Neutrophil (primary cell): ENCODE data around the gene STAT2.
"Not testable (repeated sequence)": the region's sequence is repeated elsewhere in the genome, so short reads cannot be mapped to it uniquely, and the experiment has no call there.

ENCODE experiments used
- H3K27ac ChIP-seq: fragments of 200-600 bp; sonication (generic); 2 replicates; pipeline ENCODE4 v1.5.1; 2016; ENCODE audit warnings: mild to moderate bottlenecking, moderate library complexity
- H3K27me3 ChIP-seq: fragments of 200-600 bp; sonication (generic); 2 replicates; pipeline ENCODE4 v1.6.0; 2016; ENCODE audit warnings: mild to moderate bottlenecking
- H3K36me3 ChIP-seq: fragments of 200-600 bp; sonication (generic); 2 replicates; pipeline ENCODE4 v1.5.1; 2017
- H3K4me1 ChIP-seq, 2 experiments: fragments of 200-600 bp in 1 of 2; sonication (generic) in 1 of 2; 1 replicate in 1 of 2; 2 replicates in 1 of 2; pipeline versions ENCODE4 v1.5.1 to v1.6.1; 2013 to 2016; ENCODE audit warnings: low read depth in 1 of 2, low read length in 1 of 2, mild to moderate bottlenecking in 1 of 2, moderate library complexity in 1 of 2; ENCODE audit not compliant: control insufficient read depth in 1 of 2, insufficient read depth in 1 of 2
- H3K4me3 ChIP-seq, 2 experiments: fragments of 200-600 bp in 1 of 2; sonication (generic) in 1 of 2; 1 replicate in 1 of 2; 2 replicates in 1 of 2; pipeline ENCODE4 v1.5.1; 2013 to 2016; ENCODE audit warnings: low read depth in 1 of 2, low read length in 1 of 2, mild to moderate bottlenecking in 1 of 2, moderate library complexity in 1 of 2
- H3K9me3 ChIP-seq: fragments of 200-600 bp; sonication (generic); 2 replicates; pipeline ENCODE4 v1.5.1; 2016
- TF ChIP-seq, protein P1 (sequence below): fragments of 200-600 bp; sonication (generic); IDR thresholded peaks from 2 replicates; pipeline ENCODE4 v1.5.1; 2016; ENCODE audit warnings: antibody characterized with exemption

The STAT2 gene

GRCh38 chr12:56351325-56351724 lies 8.6 kb downstream of the STAT2 start:
- no peak overlapping the region for H3K4me3 ChIP-seq
- H3K27ac ChIP-seq: no peak overlapping the region
- H3K27me3 ChIP-seq: no peaks in the 10 kb centered on the region

GRCh38 chr12:56350662-56351061 lies 9.2 kb downstream of the STAT2 start:
- H3K36me3 ChIP-seq: peaks cover 97% of the 10 kb centered on the region
- no peaks in the 10 kb centered on the region for H3K27me3 ChIP-seq
- H3K27ac ChIP-seq: no peak overlapping the region
- H3K9me3 ChIP-seq: no peaks in the 10 kb centered on the region
- H3K4me1 ChIP-seq: no peaks in the 10 kb centered on the region
- no peak overlapping the region for H3K4me3 ChIP-seq
- TF ChIP-seq, protein P1, sequence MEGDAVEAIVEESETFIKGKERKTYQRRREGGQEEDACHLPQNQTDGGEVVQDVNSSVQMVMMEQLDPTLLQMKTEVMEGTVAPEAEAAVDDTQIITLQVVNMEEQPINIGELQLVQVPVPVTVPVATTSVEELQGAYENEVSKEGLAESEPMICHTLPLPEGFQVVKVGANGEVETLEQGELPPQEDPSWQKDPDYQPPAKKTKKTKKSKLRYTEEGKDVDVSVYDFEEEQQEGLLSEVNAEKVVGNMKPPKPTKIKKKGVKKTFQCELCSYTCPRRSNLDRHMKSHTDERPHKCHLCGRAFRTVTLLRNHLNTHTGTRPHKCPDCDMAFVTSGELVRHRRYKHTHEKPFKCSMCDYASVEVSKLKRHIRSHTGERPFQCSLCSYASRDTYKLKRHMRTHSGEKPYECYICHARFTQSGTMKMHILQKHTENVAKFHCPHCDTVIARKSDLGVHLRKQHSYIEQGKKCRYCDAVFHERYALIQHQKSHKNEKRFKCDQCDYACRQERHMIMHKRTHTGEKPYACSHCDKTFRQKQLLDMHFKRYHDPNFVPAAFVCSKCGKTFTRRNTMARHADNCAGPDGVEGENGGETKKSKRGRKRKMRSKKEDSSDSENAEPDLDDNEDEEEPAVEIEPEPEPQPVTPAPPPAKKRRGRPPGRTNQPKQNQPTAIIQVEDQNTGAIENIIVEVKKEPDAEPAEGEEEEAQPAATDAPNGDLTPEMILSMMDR: no peak

More at GRCh38 chr12:56351325-56351724, 8.6 kb downstream of the STAT2 start:
- H3K36me3 ChIP-seq: peaks cover 97% of the 10 kb centered on the region
- no peaks in the 10 kb centered on the region for H3K4me1 ChIP-seq
- H3K9me3 ChIP-seq: no peaks in the 10 kb centered on the region
- TF ChIP-seq, protein P1: no peak

GRCh38 chr12:56348776-56349175 lies 11.1 kb downstream of the STAT2 start:
- Histone ChIP-seq H3K27me3 (no peaks in the 10 kb centered on the region), H3K9me3 (no peaks in the 10 kb centered on the region), H3K36me3 (peaks cover 97% of the 10 kb centered on the region), H3K4me3 (no peak overlapping the region), H3K27ac (no peak overlapping the region), H3K4me1 (no peaks in the 10 kb centered on the region)
- TF ChIP-seq, protein P1: no peak

DNA sequence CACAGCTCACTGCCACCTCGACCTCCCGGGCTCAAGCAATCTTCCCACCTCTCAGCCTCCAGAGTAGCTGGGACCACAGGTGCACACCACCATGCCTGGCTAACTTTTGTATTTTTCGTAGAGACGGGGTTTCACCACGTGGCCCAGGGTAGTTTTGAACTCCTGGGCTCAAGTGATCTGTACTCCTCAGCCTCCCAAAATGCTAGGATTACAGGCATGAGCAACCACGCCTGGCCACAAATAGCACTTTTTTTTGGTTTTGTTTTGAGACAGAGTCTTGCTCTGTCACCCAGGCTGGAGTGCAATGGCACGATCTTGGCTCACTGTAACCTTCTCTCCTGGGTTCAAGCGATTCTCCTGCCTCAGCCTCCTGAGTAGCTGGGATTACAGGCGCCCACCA lies 12.7 kb downstream of the STAT2 start:
- H3K4me3 ChIP-seq, H3K9me3 ChIP-seq, H3K4me1 ChIP-seq, H3K27ac ChIP-seq, H3K27me3 ChIP-seq: not testable (repeated sequence)
- peaks cover 97% of the 10 kb centered on the region for H3K36me3 ChIP-seq

DNA sequence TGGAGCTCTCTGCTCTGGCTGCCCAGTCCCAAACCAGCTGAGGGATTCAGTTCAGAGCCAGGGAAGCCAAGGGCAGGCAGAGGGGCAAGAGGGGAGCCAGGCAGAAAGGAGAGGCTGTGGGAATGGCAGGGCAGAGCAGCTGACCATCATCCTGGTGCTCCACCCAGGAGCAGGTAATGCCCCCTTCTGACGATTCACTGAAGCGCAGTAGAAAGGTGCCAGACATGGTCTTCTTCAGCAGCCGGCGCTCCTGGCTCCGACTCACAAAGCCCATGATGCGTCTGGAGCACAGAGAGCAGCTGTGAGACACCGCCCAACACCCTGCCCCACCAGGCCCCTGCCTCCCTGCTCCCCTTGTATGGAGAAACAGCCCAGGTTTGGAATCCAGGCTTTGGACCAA lies 13.2 kb downstream of the STAT2 start:
- TF ChIP-seq, protein P1: no peak
- no peaks in the 10 kb centered on the region for H3K9me3 ChIP-seq
- no peaks in the 10 kb centered on the region for H3K4me1 ChIP-seq
- peaks cover 97% of the 10 kb centered on the region for H3K36me3 ChIP-seq
- H3K4me3 ChIP-seq: no peak overlapping the region
- no peak overlapping the region for H3K27ac ChIP-seq
- H3K27me3 ChIP-seq: no peaks in the 10 kb centered on the region

GRCh38 chr12:56342290-56342689 lies 17.6 kb downstream of the STAT2 start:
- not testable (repeated sequence) for H3K27ac ChIP-seq, H3K4me3 ChIP-seq, H3K9me3 ChIP-seq, H3K27me3 ChIP-seq
- peaks cover 63% of the 10 kb centered on the region for H3K36me3 ChIP-seq
- H3K4me1 ChIP-seq: peaks cover 16 to 17% of the 10 kb centered on the region in 2 experiments

DNA sequence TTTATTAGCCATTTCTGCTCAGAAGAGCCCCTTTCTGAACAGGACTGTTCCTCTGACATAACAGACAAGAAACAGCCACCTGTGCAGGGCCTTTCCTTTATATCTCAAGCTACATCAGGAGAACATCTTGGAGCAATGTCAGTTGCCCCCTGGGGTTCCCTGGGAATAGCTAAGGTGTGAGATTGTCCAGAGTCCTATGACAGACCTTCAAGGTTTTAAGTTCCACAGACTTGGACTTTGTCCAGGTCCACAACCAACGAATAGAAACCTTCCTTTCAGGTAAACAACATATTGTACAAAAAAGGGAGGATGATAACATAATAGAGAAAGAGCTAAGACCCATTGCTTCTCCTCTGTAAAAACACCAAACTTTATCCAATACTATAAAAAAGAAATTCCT lies 18.3 kb downstream of the STAT2 start:
- TF ChIP-seq, protein P1: no peak
- H3K27ac ChIP-seq: no peak overlapping the region
- H3K4me1 ChIP-seq: peaks cover 16 to 17% of the 10 kb centered on the region in 2 experiments
- no peaks in the 10 kb centered on the region for H3K27me3 ChIP-seq
- no peak overlapping the region for H3K4me3 ChIP-seq
- H3K36me3 ChIP-seq: peaks cover 56% of the 10 kb centered on the region
- no peaks in the 10 kb centered on the region for H3K9me3 ChIP-seq
